ENCODE measurements around the gene AMHR2.
A peak's percentile ranks its signal among the peaks of the same experiment; 100 is the strongest.
"Not testable (repeated sequence)": the region's sequence is repeated elsewhere in the genome, so short reads cannot be mapped to it uniquely, and the experiment has no call there.

Gene AMHR2

DNA sequence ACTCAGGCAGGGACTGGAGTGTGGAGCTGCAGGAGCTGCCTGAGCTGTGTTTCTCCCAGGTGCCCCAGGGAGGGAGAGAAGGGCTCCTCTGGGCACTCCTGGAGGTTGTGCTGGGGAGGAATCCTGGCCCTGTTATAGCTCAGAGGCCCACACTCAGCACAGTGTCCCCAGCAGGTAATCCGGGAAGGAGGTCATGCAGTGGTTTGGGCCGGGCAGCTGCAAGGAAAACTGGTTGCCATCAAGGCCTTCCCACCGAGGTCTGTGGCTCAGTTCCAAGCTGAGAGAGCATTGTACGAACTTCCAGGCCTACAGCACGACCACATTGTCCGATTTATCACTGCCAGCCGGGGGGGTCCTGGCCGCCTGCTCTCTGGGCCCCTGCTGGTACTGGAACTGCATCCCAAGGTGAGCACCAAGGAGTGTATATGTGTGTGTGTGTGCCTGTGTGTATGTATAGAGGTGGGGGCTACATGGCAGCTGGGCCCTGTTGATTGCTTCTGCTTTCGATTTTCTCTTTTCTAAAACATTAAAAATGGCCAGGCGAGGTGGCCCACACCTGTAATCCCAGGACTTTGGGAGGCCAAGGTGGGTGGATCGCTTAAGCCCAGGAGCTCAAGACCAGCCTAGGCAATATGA lies 2.0 kb downstream of the AMHR2 start:
- H3K4me2 ChIP-seq (ENCODE audit: low read length): no peak overlapping the region
- H2BK5ac ChIP-seq (ENCODE audit: low read length): no peak overlapping the region
- peak overlapping the region; percentile 42 for H3K56ac ChIP-seq (ENCODE audit: low read length)
- no peak overlapping the region for H2BK120ac ChIP-seq (ENCODE audit: low read depth, low read length)
- H3K23ac ChIP-seq (ENCODE audit: low read length): peak overlapping the region; percentile 50
- no peaks in the 10 kb centered on the region for H3K79me1 ChIP-seq (ENCODE audit: low read length)
- no peak overlapping the region for H3K4me3 ChIP-seq (ENCODE audit: low read length)
- H3K79me2 ChIP-seq (ENCODE audit: control insufficient read depth, insufficient read depth, low read length): no peaks in the 10 kb centered on the region
- H2BK15ac ChIP-seq (replicated peaks; ENCODE audit: low read depth): no peak overlapping the region
- H3K36me3 ChIP-seq (ENCODE audit: control insufficient read depth, insufficient read depth, low read length): no peaks in the 10 kb centered on the region
- H3K27me3 ChIP-seq (ENCODE audit: insufficient read depth, low read length, poor library complexity): no peaks in the 10 kb centered on the region
- DNase-seq: no peak
- H3K9ac ChIP-seq (ENCODE audit: low read length): peak overlapping the region; percentile 20
- no peak overlapping the region for H4K5ac ChIP-seq (ENCODE audit: low read length)
- no peak overlapping the region for H2AK5ac ChIP-seq (ENCODE audit: low read length)
- no peak overlapping the region for H3K4ac ChIP-seq (ENCODE audit: low read depth, low read length)
- H3K18ac ChIP-seq (ENCODE audit: low read length): no peak overlapping the region
- peaks cover 9% of the 10 kb centered on the region for H3K4me1 ChIP-seq (ENCODE audit: control insufficient read depth, low read depth, low read length)
- WGBS (ENCODE audit: extremely low coverage, insufficient coverage, low lambda C conversion rate): no CpG with 5 or more reads among the region's 11 CpGs
- H3K27ac ChIP-seq (ENCODE audit: low read depth, low read length): no peak overlapping the region
- H4K8ac ChIP-seq (ENCODE audit: low read depth, low read length): no peak overlapping the region

DNA sequence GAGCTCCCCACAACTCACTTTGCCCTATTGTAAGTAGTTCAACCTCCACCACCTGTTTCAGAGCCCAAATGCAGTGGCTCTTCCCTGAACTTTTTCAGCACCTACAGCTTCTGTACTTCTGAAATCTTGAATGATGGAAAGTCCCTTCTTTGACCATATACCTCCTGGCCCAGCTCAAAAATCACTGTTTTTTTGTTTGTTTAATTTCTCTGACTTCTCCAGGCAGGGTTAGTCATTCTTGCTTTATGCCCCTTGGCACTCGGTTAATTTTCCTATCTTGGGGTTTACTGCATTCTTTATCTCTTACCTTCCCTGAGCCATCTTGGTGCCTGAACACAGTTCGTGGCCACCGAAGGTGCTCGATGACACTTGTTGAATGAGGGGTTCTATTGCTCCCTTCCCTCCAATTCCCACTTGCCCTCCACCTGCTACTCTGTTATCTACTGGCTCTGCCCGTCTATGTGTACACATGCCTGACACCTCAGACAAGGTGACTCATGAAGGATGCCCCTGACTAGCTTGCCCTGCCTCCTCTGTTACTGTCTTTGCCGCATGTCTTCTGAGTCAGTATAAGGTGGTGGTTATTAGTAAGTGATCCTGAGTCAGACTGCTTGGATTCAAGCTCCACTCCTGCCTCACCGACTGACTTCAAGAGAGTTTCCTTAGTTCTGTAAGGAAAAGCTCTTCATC lies 4.4 kb downstream of the AMHR2 start:
- Histone ChIP-seq H3K4me3 (ENCODE audit: low read length) (no peak overlapping the region), H3K79me1 (ENCODE audit: low read length) (no peaks in the 10 kb centered on the region), H3K36me3 (ENCODE audit: control insufficient read depth, insufficient read depth, low read length) (no peaks in the 10 kb centered on the region), H3K27ac (ENCODE audit: low read depth, low read length) (no peak overlapping the region), H3K4me2 (ENCODE audit: low read length) (no peak overlapping the region), H3K79me2 (ENCODE audit: control insufficient read depth, insufficient read depth, low read length) (no peaks in the 10 kb centered on the region), H3K23ac (ENCODE audit: low read length) (no peak overlapping the region), H2AK5ac (ENCODE audit: low read length) (no peak overlapping the region), H3K9ac (ENCODE audit: low read length) (no peak overlapping the region), H3K56ac (ENCODE audit: low read length) (no peak overlapping the region), H3K27me3 (ENCODE audit: insufficient read depth, low read length, poor library complexity) (no peaks in the 10 kb centered on the region), H2BK5ac (ENCODE audit: low read length) (no peak overlapping the region), H2BK120ac (ENCODE audit: low read depth, low read length) (no peak overlapping the region), H4K5ac (ENCODE audit: low read length) (no peak overlapping the region), H4K8ac (ENCODE audit: low read depth, low read length) (no peak overlapping the region), H3K18ac (ENCODE audit: low read length) (no peak overlapping the region), H2BK15ac (replicated peaks; ENCODE audit: low read depth) (no peak overlapping the region), H3K4me1 (ENCODE audit: control insufficient read depth, low read depth, low read length) (peaks cover 6% of the 10 kb centered on the region), H3K4ac (ENCODE audit: low read depth, low read length) (no peak overlapping the region)
- WGBS (ENCODE audit: extremely low coverage, insufficient coverage, low lambda C conversion rate): no CpG with 5 or more reads among the region's 7 CpGs
- DNase-seq: no peak

DNA sequence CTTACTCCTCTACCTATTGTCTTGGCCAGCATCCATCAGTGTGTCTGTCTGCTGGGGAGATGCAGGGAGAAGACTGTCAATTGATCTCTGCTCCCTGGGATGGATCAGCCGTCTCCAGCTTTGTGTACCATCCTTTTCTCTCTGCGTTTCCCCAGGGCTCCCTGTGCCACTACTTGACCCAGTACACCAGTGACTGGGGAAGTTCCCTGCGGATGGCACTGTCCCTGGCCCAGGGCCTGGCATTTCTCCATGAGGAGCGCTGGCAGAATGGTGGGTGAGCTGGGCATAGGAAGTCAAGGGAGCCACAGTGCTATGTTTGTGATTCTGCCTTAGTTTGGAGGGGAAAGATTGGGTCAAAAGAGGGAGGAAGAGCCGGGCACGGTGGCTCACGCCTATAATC lies 5.1 kb downstream of the AMHR2 start:
- Histone ChIP-seq H3K9ac (ENCODE audit: low read length) (no peak overlapping the region), H3K4ac (ENCODE audit: low read depth, low read length) (no peak overlapping the region), H4K5ac (ENCODE audit: low read length) (no peak overlapping the region), H3K27ac (ENCODE audit: low read depth, low read length) (no peak overlapping the region), H3K79me2 (ENCODE audit: control insufficient read depth, insufficient read depth, low read length) (no peaks in the 10 kb centered on the region), H3K4me3 (ENCODE audit: low read length) (no peak overlapping the region), H2BK15ac (replicated peaks; ENCODE audit: low read depth) (no peak overlapping the region), H3K79me1 (ENCODE audit: low read length) (no peaks in the 10 kb centered on the region), H3K56ac (ENCODE audit: low read length) (no peak overlapping the region), H3K36me3 (ENCODE audit: control insufficient read depth, insufficient read depth, low read length) (no peaks in the 10 kb centered on the region), H3K18ac (ENCODE audit: low read length) (no peak overlapping the region), H2BK5ac (ENCODE audit: low read length) (no peak overlapping the region), H4K8ac (ENCODE audit: low read depth, low read length) (no peak overlapping the region), H3K4me1 (ENCODE audit: control insufficient read depth, low read depth, low read length) (peaks cover 5% of the 10 kb centered on the region), H3K4me2 (ENCODE audit: low read length) (no peak overlapping the region), H3K23ac (ENCODE audit: low read length) (no peak overlapping the region), H2BK120ac (ENCODE audit: low read depth, low read length) (no peak overlapping the region), H3K27me3 (ENCODE audit: insufficient read depth, low read length, poor library complexity) (no peaks in the 10 kb centered on the region), H2AK5ac (ENCODE audit: low read length) (no peak overlapping the region)
- no CpG with 5 or more reads among the region's 7 CpGs for WGBS (ENCODE audit: extremely low coverage, insufficient coverage, low lambda C conversion rate)
- DNase-seq: no peak

DNA sequence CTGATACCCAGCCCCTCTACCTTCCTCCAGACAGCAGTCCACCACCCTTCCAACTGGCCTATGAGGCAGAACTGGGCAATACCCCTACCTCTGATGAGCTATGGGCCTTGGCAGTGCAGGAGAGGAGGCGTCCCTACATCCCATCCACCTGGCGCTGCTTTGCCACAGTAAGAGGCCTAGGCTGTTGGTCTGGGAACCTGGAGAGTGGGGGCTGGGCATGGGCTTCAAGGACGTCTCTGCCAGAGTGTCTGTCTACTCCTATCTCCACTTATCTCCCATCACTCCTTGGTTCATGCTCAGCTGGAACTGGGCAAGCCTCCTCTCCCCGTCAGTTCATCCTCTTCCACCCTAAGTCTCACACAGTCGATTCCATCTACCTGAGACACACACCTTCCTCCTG lies 6.5 kb downstream of the AMHR2 start:
- no peak overlapping the region for H3K56ac ChIP-seq (ENCODE audit: low read length)
- H2BK15ac ChIP-seq (replicated peaks; ENCODE audit: low read depth): no peak overlapping the region
- H2BK120ac ChIP-seq (ENCODE audit: low read depth, low read length): no peak overlapping the region
- no peaks in the 10 kb centered on the region for H3K79me1 ChIP-seq (ENCODE audit: low read length)
- no peak overlapping the region for H4K8ac ChIP-seq (ENCODE audit: low read depth, low read length)
- no peak overlapping the region for H3K18ac ChIP-seq (ENCODE audit: low read length)
- H3K9ac ChIP-seq (ENCODE audit: low read length): no peak overlapping the region
- H3K4me2 ChIP-seq (ENCODE audit: low read length): no peak overlapping the region
- H2BK5ac ChIP-seq (ENCODE audit: low read length): no peak overlapping the region
- H3K4me3 ChIP-seq (ENCODE audit: low read length): no peak overlapping the region
- peaks cover 2% of the 10 kb centered on the region for H3K4me1 ChIP-seq (ENCODE audit: control insufficient read depth, low read depth, low read length)
- H3K36me3 ChIP-seq (ENCODE audit: control insufficient read depth, insufficient read depth, low read length): no peaks in the 10 kb centered on the region
- no peaks in the 10 kb centered on the region for H3K27me3 ChIP-seq (ENCODE audit: insufficient read depth, low read length, poor library complexity)
- no peak overlapping the region for H3K23ac ChIP-seq (ENCODE audit: low read length)
- DNase-seq: no peak
- H3K4ac ChIP-seq (ENCODE audit: low read depth, low read length): no peak overlapping the region
- no peak overlapping the region for H2AK5ac ChIP-seq (ENCODE audit: low read length)
- no peak overlapping the region for H3K27ac ChIP-seq (ENCODE audit: low read depth, low read length)
- WGBS (ENCODE audit: extremely low coverage, insufficient coverage, low lambda C conversion rate): no CpG with 5 or more reads among the region's 5 CpGs
- no peaks in the 10 kb centered on the region for H3K79me2 ChIP-seq (ENCODE audit: control insufficient read depth, insufficient read depth, low read length)
- no peak overlapping the region for H4K5ac ChIP-seq (ENCODE audit: low read length)

DNA sequence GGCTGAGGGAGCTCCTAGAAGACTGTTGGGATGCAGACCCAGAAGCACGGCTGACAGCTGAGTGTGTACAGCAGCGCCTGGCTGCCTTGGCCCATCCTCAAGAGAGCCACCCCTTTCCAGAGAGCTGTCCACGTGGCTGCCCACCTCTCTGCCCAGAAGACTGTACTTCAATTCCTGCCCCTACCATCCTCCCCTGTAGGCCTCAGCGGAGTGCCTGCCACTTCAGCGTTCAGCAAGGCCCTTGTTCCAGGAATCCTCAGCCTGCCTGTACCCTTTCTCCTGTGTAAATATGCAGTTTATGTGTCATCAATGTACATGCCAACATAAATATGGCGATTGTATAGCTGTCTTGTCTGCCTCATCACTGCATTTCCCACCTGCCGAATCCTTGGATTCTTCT lies 7.5 kb downstream of the AMHR2 start:
- Histone ChIP-seq H2BK120ac (ENCODE audit: low read depth, low read length) (no peak overlapping the region), H3K4me3 (ENCODE audit: low read length) (no peak overlapping the region), H3K9ac (ENCODE audit: low read length) (no peak overlapping the region), H3K27me3 (ENCODE audit: insufficient read depth, low read length, poor library complexity) (no peaks in the 10 kb centered on the region), H3K4me1 (ENCODE audit: control insufficient read depth, low read depth, low read length) (no peaks in the 10 kb centered on the region), H4K8ac (ENCODE audit: low read depth, low read length) (no peak overlapping the region), H2BK5ac (ENCODE audit: low read length) (no peak overlapping the region), H2AK5ac (ENCODE audit: low read length) (no peak overlapping the region), H3K79me1 (ENCODE audit: low read length) (no peaks in the 10 kb centered on the region), H2BK15ac (replicated peaks; ENCODE audit: low read depth) (no peak overlapping the region), H3K4me2 (ENCODE audit: low read length) (no peak overlapping the region), H3K56ac (ENCODE audit: low read length) (no peak overlapping the region), H3K79me2 (ENCODE audit: control insufficient read depth, insufficient read depth, low read length) (no peaks in the 10 kb centered on the region), H3K23ac (ENCODE audit: low read length) (no peak overlapping the region), H4K5ac (ENCODE audit: low read length) (no peak overlapping the region), H3K4ac (ENCODE audit: low read depth, low read length) (no peak overlapping the region), H3K27ac (ENCODE audit: low read depth, low read length) (no peak overlapping the region), H3K18ac (ENCODE audit: low read length) (no peak overlapping the region), H3K36me3 (ENCODE audit: control insufficient read depth, insufficient read depth, low read length) (no peaks in the 10 kb centered on the region)
- DNase-seq: no peak
- WGBS (ENCODE audit: extremely low coverage, insufficient coverage, low lambda C conversion rate): no CpG with 5 or more reads among the region's 7 CpGs

DNA sequence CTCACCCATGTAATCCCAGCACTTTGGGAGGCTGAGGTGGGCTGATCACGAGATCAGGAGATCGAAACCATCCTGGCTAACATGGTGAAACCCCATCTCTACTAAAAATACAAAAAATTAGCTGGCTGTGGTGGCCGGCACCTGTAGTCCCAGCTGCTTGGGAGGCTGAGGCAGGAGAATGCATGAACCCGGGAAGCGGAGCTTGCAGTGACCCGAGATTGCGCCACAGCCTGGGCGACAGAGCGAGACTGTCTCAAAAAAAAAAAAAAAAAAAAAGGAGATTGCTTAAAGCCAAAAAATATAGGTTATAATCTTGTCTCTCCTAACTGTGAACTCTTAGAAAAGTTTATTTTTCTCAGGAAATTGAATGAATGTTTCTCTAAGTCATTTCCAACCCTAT lies 11.7 kb downstream of the AMHR2 start:
- H3K79me1 ChIP-seq (ENCODE audit: low read length); H4K8ac ChIP-seq (ENCODE audit: low read depth, low read length); H3K4me1 ChIP-seq (ENCODE audit: control insufficient read depth, low read depth, low read length); H3K9ac ChIP-seq (ENCODE audit: low read length); H2BK120ac ChIP-seq (ENCODE audit: low read depth, low read length); H3K4me2 ChIP-seq (ENCODE audit: low read length); H4K5ac ChIP-seq (ENCODE audit: low read length); H3K4ac ChIP-seq (ENCODE audit: low read depth, low read length); H3K23ac ChIP-seq (ENCODE audit: low read length); DNase-seq; H3K27ac ChIP-seq (ENCODE audit: low read depth, low read length); H3K36me3 ChIP-seq (ENCODE audit: control insufficient read depth, insufficient read depth, low read length); H3K27me3 ChIP-seq (ENCODE audit: insufficient read depth, low read length, poor library complexity); H2BK5ac ChIP-seq (ENCODE audit: low read length); H2BK15ac ChIP-seq (replicated peaks; ENCODE audit: low read depth); H3K79me2 ChIP-seq (ENCODE audit: control insufficient read depth, insufficient read depth, low read length); H3K56ac ChIP-seq (ENCODE audit: low read length); H3K18ac ChIP-seq (ENCODE audit: low read length); H3K4me3 ChIP-seq (ENCODE audit: low read length); H2AK5ac ChIP-seq (ENCODE audit: low read length): not testable (repeated sequence)
- WGBS (ENCODE audit: extremely low coverage, insufficient coverage, low lambda C conversion rate): no CpG with 5 or more reads among the region's 9 CpGs

All from mesendoderm (in vitro differentiated cells).